ENCODE data around the gene DIO2.

Gene DIO2

DNA sequence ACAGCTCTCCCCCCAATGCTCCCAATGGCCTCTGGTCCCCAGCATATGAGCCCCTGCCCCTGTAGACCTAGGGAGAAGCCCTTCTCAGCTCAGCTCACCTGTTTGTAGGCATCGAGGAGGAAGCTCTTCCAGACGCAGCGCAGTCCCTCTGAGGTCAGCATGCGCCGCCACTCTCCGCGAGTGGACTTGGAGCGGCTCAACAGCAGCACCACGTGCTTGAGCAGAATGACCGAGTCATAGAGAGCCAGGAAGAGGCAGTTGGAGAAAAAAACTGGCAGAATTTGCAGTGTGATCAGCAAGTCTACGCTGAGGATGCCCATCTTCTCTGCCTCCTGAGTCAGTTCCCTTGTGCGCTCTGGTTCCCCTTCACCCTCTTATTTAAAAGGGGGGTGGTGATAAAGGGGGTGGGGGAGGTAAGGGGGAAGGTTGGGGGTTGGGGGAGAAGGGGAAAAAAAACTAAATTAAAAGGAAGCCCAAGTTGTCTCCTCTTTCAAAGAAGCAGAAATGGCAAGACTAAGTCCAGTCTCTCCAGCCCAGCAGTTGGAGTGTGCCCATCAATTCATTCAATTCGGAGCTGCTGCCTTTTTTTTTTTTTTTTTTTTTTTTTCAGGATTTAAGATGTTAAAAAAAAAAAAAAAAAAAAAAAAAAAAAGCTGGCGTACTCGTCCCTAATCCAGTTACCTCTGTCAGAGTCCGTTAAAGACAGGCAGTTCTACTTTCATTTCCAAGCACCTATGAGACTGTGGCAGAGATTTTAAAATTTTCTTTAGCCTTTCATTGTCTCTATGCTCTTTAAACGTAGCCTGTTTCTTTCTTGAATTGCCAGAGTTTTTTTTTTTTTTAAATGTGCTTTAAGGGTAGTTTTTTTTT is at the start of gene DIO2:
TSS of gene DIO2 (minus strand) at position 352 of the 870 bp plus-strand sequence. CDS start at position 320, 32 bp downstream.
- DNase-seq (ENCODE audit: low read depth) = no peak
- TF ChIP-seq, protein P1, sequence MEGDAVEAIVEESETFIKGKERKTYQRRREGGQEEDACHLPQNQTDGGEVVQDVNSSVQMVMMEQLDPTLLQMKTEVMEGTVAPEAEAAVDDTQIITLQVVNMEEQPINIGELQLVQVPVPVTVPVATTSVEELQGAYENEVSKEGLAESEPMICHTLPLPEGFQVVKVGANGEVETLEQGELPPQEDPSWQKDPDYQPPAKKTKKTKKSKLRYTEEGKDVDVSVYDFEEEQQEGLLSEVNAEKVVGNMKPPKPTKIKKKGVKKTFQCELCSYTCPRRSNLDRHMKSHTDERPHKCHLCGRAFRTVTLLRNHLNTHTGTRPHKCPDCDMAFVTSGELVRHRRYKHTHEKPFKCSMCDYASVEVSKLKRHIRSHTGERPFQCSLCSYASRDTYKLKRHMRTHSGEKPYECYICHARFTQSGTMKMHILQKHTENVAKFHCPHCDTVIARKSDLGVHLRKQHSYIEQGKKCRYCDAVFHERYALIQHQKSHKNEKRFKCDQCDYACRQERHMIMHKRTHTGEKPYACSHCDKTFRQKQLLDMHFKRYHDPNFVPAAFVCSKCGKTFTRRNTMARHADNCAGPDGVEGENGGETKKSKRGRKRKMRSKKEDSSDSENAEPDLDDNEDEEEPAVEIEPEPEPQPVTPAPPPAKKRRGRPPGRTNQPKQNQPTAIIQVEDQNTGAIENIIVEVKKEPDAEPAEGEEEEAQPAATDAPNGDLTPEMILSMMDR (IDR thresholded peaks at IDR 0.05; ENCODE audit: control insufficient read depth, extremely low read depth, insufficient read depth) = no peak
- H3K4me3 ChIP-seq (ENCODE audit: low read depth, low read length) = no peak within 1 kb of the TSS

DNA sequence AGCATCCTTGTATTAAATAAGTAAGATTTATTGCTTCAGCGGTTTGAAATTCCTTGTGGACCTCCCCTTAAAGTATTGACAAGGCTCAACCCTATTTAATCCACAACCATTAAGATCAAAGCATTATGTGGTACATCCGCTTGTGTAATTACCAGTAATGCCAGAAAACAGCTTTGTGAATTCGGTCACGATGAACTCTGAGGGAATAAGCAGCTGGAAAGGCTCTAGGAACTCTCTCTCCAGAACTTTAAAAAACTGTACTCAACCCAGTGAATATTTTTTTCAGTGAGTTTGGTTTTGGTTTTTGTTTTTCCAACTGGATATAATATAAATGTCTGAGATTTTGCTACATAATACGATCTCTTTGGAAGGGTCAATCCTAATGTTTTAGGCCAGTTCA is 49.3 kb upstream of the DIO2 start:
- TF ChIP-seq, protein P1 (IDR thresholded peaks at IDR 0.05; ENCODE audit: control insufficient read depth, extremely low read depth, insufficient read depth) = no peak
- DNase-seq (ENCODE audit: low read depth) = no peak
- H3K4me3 ChIP-seq (ENCODE audit: low read depth, low read length) = no peak overlapping the region

DNA sequence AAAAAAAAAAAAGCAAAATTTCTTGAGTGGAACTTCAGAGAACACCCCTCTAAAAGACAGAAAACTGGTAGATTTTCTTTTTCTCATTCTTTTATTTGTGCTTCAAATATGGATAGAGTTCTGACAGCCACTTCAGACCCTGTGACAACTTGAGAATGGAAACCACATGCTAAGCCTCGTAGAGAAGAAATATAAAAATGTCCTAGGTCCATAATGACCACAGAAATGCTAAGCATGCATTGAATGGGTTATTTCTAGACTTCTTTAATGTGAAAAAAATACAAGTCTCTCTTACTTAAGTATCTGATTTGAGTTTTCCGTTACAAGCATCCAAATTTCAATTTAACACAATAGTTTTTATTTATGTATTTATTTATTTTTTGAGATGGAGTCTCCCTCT is 28.3 kb upstream of the DIO2 start:
- TF ChIP-seq, protein P1 (IDR thresholded peaks at IDR 0.05; ENCODE audit: control insufficient read depth, extremely low read depth, insufficient read depth) = no peak
- no peak for DNase-seq (ENCODE audit: low read depth)
- no peak overlapping the region for H3K4me3 ChIP-seq (ENCODE audit: low read depth, low read length)

DNA sequence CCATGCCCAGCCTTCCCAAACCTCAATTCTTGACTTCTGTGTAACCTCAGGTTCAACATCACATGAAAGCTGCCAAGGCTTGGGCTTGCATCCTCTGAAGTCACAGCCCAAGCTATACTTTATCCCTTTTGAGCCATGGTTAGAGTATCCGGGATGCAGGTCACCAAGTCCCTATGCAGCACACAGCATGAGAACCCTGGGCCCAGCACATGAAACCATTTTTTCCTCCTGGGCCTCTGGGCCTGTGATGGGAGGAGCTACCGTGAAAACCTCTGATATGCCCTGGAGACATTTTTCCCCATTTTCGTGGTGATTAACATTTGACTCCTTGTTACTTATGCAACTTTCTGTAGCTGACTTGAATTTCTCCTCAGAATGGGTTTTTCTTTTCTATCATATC is 25.8 kb upstream of the DIO2 start:
- TF ChIP-seq, protein P1 (IDR thresholded peaks at IDR 0.05; ENCODE audit: control insufficient read depth, extremely low read depth, insufficient read depth) = no peak

DNA sequence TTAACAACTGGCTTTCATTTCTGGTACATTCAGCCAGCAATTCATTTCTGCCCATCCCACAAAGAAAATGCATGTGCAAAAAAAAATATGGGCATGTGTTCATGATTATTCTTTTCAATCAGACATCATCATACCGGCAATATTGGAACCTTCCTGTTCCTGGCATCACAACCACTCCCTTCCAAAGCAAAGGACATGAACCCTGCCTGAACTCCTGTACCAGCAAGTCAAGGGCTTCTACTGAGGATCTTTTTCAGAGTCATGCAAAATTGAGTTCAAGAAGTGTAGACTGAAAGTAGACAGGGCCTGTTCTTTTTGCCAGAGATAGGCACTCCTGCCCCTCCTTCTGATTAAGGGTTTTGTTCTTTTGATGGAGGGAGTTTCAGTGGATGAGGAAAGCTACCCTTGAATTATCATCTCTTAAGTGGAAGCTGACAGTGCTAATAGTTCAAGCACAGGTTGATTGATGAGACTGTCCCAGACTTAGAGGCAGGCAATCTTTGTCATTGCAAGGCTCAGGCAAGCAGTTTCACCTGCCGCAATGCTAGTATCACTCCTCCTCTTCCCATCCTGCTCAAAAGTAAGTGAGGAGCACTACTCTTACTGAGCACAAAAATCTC is 22.3 kb upstream of the DIO2 start:
- no peak overlapping the region for H3K4me3 ChIP-seq (ENCODE audit: low read depth, low read length)
- TF ChIP-seq, protein P1 (IDR thresholded peaks at IDR 0.05; ENCODE audit: control insufficient read depth, extremely low read depth, insufficient read depth) = no peak

More for the DNA sequence above, 25.8 kb upstream of the DIO2 start:
- H3K4me3 ChIP-seq (ENCODE audit: low read depth, low read length) = no peak overlapping the region
- DNase-seq (ENCODE audit: low read depth) = no peak

DNA sequence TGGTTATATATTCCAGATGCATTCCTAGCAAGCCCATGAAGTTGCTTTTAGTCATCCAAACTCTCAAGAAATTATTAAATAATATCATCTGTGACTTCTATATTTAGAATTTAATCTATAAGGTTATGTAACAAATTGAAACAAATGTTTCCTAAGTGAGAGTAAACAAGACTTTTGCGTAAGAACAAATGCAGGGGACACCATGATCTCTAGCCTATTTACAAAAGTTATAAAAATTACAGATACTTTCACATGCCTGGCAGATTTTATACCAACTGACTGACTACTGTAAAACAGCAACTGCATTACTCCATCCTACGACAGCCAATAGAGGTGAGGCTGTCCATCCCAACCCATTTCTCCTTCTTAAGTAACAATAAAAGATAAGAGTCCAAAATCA is 20.4 kb upstream of the DIO2 start:
- no peak overlapping the region for H3K4me3 ChIP-seq (ENCODE audit: low read depth, low read length)
- no peak for DNase-seq (ENCODE audit: low read depth)
- TF ChIP-seq, protein P1 (IDR thresholded peaks at IDR 0.05; ENCODE audit: control insufficient read depth, extremely low read depth, insufficient read depth) = no peak

More for the DNA sequence above, 22.3 kb upstream of the DIO2 start:
- DNase-seq (ENCODE audit: low read depth) = no peak
